IMR-90 (cell line): ENCODE measurements around the gene TGFBI. TPM values are rescaled to one million over a fixed set of nuclear protein-coding genes. Genes with fewer than 3 reads are reported as not detected.

Experiments
- ATAC-seq: fragments of 200-7000 bp; cut with Tn5 transposase; 2 replicates; pipeline ENCODE4 v1.9.1; 2020; ENCODE audit warnings: low read depth, mild to moderate bottlenecking, moderate library complexity
- BruUV-seq: library from RNA; stranded (reverse); fragments of 400-500 nt; replicated peaks from 2 replicates; lab custom pipeline; 2021; lab: Mats Ljungman, UMichigan
- CTCF ChIA-PET: fragments of 300-600 bp; formaldehyde crosslinking; extraction: SDS; loops from one replicate; lab custom pipeline; 2021; ENCODE audit warnings: antibody characterized with exemption; lab: Yijun Ruan, JAX
- POLR2A ChIA-PET: fragments of 300-600 bp; sonication (Branson Sonifier 250); formaldehyde crosslinking; loops from one replicate; lab custom pipeline; 2022; ENCODE audit warnings: antibody characterized with exemption; ENCODE audit not compliant: unreplicated experiment; lab: Charles Lee
- DNase-seq: peaks from one replicate; pipeline ENCODE4 v3.0.0; 2013
- H2AFZ ChIP-seq: replicated peaks from 2 replicates; pipeline ENCODE3; 2013; ENCODE audit warnings: low read length, mild to moderate bottlenecking; ENCODE audit not compliant: poor library complexity
- H2AK5ac ChIP-seq: 2 replicates; pipeline ENCODE4 v1.6.1; 2013; ENCODE audit warnings: low read depth, low read length, inconsistent platforms
- H2AK9ac ChIP-seq: replicated peaks from 2 replicates; pipeline ENCODE3; 2013; ENCODE audit warnings: mild to moderate bottlenecking, low read depth, low read length, moderate library complexity; ENCODE audit not compliant: poor library complexity
- H2BK120ac ChIP-seq: 2 replicates; pipeline ENCODE4 v1.6.1; 2013; ENCODE audit warnings: low read depth, low read length, inconsistent platforms
- H2BK15ac ChIP-seq: 3 replicates; pipeline ENCODE4 v1.6.1; 2013; ENCODE audit warnings: low read depth, low read length, inconsistent platforms
- H2BK20ac ChIP-seq: 2 replicates; pipeline ENCODE4 v1.6.1; 2013; ENCODE audit warnings: low read depth, mild to moderate bottlenecking, inconsistent platforms, low read length, moderate library complexity
- H2BK5ac ChIP-seq: 2 replicates; pipeline ENCODE4 v1.6.1; 2013; ENCODE audit warnings: mild to moderate bottlenecking, low read depth, low read length, inconsistent platforms; ENCODE audit not compliant: poor library complexity, severe bottlenecking
- H3K14ac ChIP-seq: replicated peaks from 2 replicates; pipeline ENCODE4 v1.6.1; 2013; ENCODE audit warnings: low read depth, low read length, inconsistent platforms
- H3K18ac ChIP-seq: 2 replicates; pipeline ENCODE4 v1.6.1; 2013; ENCODE audit warnings: low read depth, low read length, control low read depth
- H3K23ac ChIP-seq: 2 replicates; pipeline ENCODE4 v1.6.1; 2013; ENCODE audit warnings: low read depth, low read length, inconsistent platforms
- H3K27ac ChIP-seq: 2 replicates; pipeline ENCODE4 v1.5.1; 2013; ENCODE audit warnings: mild to moderate bottlenecking, control low read depth, low read length; ENCODE audit not compliant: insufficient read depth
- H3K27me3 ChIP-seq: 2 replicates; pipeline ENCODE4 v1.6.1; 2013; ENCODE audit warnings: low read length; ENCODE audit not compliant: control insufficient read depth, insufficient read depth
- H3K36me3 ChIP-seq: 2 replicates; pipeline ENCODE4 v1.6.1; 2013; ENCODE audit warnings: low read length, mixed read lengths; ENCODE audit not compliant: control insufficient read depth, insufficient read depth
- H3K4ac ChIP-seq: 2 replicates; pipeline ENCODE4 v1.6.1; 2013; ENCODE audit warnings: low read depth, low read length, inconsistent platforms
- H3K4me1 ChIP-seq: 2 replicates; pipeline ENCODE4 v1.6.1; 2013; ENCODE audit warnings: low read length, mixed read lengths; ENCODE audit not compliant: control insufficient read depth, insufficient read depth
- H3K4me2 ChIP-seq: 2 replicates; pipeline ENCODE4 v1.6.1; 2013; ENCODE audit warnings: low read depth, mild to moderate bottlenecking, control low read depth, low read length, moderate library complexity
- H3K4me3 ChIP-seq: 2 replicates; pipeline ENCODE4 v1.5.1; 2013; ENCODE audit warnings: low read depth, mild to moderate bottlenecking, control low read depth, low read length, moderate library complexity; ENCODE audit not compliant: insufficient read depth
- H3K56ac ChIP-seq: 2 replicates; pipeline ENCODE4 v1.6.1; 2013; ENCODE audit warnings: low read length, inconsistent platforms; ENCODE audit not compliant: insufficient read depth; ENCODE audit errors: extremely low read depth
- H3K79me1 ChIP-seq, 2 experiments: 2 replicates each; pipeline ENCODE4 v1.6.1; 2013; ENCODE audit warnings: low read length in 2 of 2, inconsistent platforms in 1 of 2, low read depth in 1 of 2
- H3K9ac ChIP-seq: 2 replicates; pipeline ENCODE4 v1.6.1; 2013; ENCODE audit warnings: low read depth, low read length, control low read depth
- H3K9me1 ChIP-seq: 2 replicates; pipeline ENCODE4 v1.6.1; 2013; ENCODE audit warnings: low read length, inconsistent platforms; ENCODE audit not compliant: insufficient read depth
- H3K9me3 ChIP-seq: 2 replicates; pipeline ENCODE4 v1.6.1; 2013; ENCODE audit warnings: low read length; ENCODE audit not compliant: control insufficient read depth, insufficient read depth
- H4K20me1 ChIP-seq: 2 replicates; pipeline ENCODE4 v1.6.1; 2013; ENCODE audit warnings: low read length, inconsistent platforms; ENCODE audit not compliant: insufficient read depth
- H4K5ac ChIP-seq: 2 replicates; pipeline ENCODE4 v1.6.1; 2013; ENCODE audit warnings: mild to moderate bottlenecking, low read depth, low read length, control low read depth
- H4K8ac ChIP-seq, 2 experiments: 2 replicates each; pipeline ENCODE4 v1.6.1; 2013; ENCODE audit warnings: low read depth in 2 of 2, low read length in 2 of 2, control low read depth in 1 of 2, inconsistent platforms in 1 of 2
- H4K91ac ChIP-seq: 2 replicates; pipeline ENCODE4 v1.6.1; 2013; ENCODE audit warnings: low read depth, low read length, inconsistent platforms; ENCODE audit not compliant: insufficient read depth
- MAFK ChIP-seq: IDR thresholded peaks from 2 replicates; pipeline ENCODE4 v1.6.1; 2012; ENCODE audit warnings: low read depth, low read length, improper control_type of control experiment
- MAZ ChIP-seq: IDR thresholded peaks from 2 replicates; pipeline ENCODE4 v1.6.1; 2012; ENCODE audit warnings: low read depth, mild to moderate bottlenecking, low read length, improper control_type of control experiment, moderate library complexity, borderline replicate concordance
- NFE2L2 ChIP-seq: fragments of 150-350 bp; IDR thresholded peaks from 2 replicates; pipeline ENCODE4 v1.6.1; 2016; ENCODE audit warnings: low read depth, mild to moderate bottlenecking, low read length
- POLR2A ChIP-seq: IDR thresholded peaks from 2 replicates; pipeline ENCODE4 v1.6.1; 2012; ENCODE audit warnings: mild to moderate bottlenecking, low read depth, low read length
- RAD21 ChIP-seq: IDR thresholded peaks from 2 replicates; pipeline ENCODE4 v1.6.1; 2012; ENCODE audit warnings: low read length, improper control_type of control experiment
- RCOR1 ChIP-seq: IDR thresholded peaks from 2 replicates; pipeline ENCODE4 v1.6.1; 2012; ENCODE audit warnings: mild to moderate bottlenecking, low read length, improper control_type of control experiment; ENCODE audit not compliant: insufficient replicate concordance
- WGBS, 2 experiments: methylation state at CpG; one replicate each; pipeline versions ENCODE4 v1.1.5 to v1.1.7; 2013; ENCODE audit warnings: missing lambda C conversion rate in 2 of 2; ENCODE audit not compliant: insufficient read length in 1 of 2; ENCODE audit errors: extremely low coverage in 2 of 2; 5-methylcytosine and 5-hydroxymethylcytosine counted together
- dilution Hi-C: fragments of 300-500 bp; cut with HindIII; formaldehyde crosslinking; loops from one replicate; pipeline ENCODE4 v1.14.3; 2018; ENCODE audit warnings: low sequenced_read_pairs; ENCODE audit not compliant: unreplicated experiment
- in situ Hi-C: fragments of 300-500 bp; cut with MboI; formaldehyde crosslinking; loops from 3 replicates; pipeline ENCODE4 v1.14.3; 2019; ENCODE audit warnings: low sequenced_read_pairs, inconsistent platforms, mixed read lengths
- intact Hi-C: fragments of 100-400 bp; cut with micrococcal nuclease; formaldehyde crosslinking; loops from 2 replicates; pipeline ENCODE4 v1.10.0; 2022
- polyA plus RNA-seq, 3 experiments: library from polyadenylated mRNA; depleted of rRNA; stranded (reverse); fragments of >200 nt; gene quantifications; 2 replicates each; pipeline ENCODE4 v1.2.3, GENCODE V29; 2012; ENCODE audit warnings: low replicate concordance in 1 of 3
- total RNA-seq: library from RNA; depleted of rRNA; stranded (reverse); fragments of >200 nt; gene quantifications from 2 replicates; pipeline ENCODE4 v1.2.3, GENCODE V29; 2012
- TF ChIP-seq, protein P1 (sequence below): conservative IDR thresholded peaks from 2 replicates; pipeline ENCODE4 v1.5.1; 2012; ENCODE audit warnings: mild to moderate bottlenecking, low read depth, low read length, improper control_type of control experiment
- TF ChIP-seq, protein P2 (sequence below): fragments of 150-350 bp; IDR thresholded peaks from 2 replicates; pipeline ENCODE4 v1.6.1; 2016; ENCODE audit warnings: low read depth, mild to moderate bottlenecking, low read length, moderate library complexity, borderline replicate concordance

The TGFBI gene
- total and polyA plus RNA-seq, 2 of the 4 experiments (the other 2 are of a cell fraction): 618 to 1,551 TPM

DNA sequence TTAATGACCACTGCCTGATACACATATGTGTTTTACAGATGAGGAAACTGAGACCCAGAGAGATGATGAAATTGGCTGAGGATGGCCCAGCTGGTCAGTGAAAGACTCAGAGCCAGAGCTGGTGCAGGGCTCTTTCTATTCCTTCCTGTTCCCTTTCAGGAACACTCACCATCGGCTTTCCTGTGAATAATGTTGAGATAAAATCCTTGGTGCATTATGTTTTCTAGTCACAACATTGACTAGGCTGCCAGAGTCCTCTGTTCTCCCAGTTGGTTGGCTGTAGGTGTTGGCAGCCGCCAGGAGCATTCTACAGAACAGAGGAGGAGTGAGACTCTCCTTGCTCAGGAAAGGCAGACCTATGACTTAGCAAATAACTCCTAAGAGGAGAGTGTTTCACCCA lies 14.8 kb downstream of the TGFBI start:
- intact Hi-C loops (no loop called here), in situ Hi-C loops (no loop called here), dilution Hi-C loops (no loop called here)
- peak overlapping the region in 1 of 2 experiments; percentile 2; a peak in 2 of 4 replicates for H4K8ac ChIP-seq
- POLR2A ChIA-PET: interaction anchor here (0.6 kb wide), 1 partner anchor 174 kb away, joined by 3 read pairs; no protein-coding TSS in a partner anchor
- H4K5ac ChIP-seq: no peak overlapping the region
- no peak for ATAC-seq
- CTCF ChIA-PET: no interaction called here
- H3K4ac ChIP-seq: no peak overlapping the region
- H3K18ac ChIP-seq: no peak overlapping the region
- H2BK120ac ChIP-seq: no peak overlapping the region
- no peak overlapping the region for H2AK9ac ChIP-seq
- peaks cover 63 to 77% of the 10 kb centered on the region in 2 experiments; a peak in 3 of 4 replicates for H3K79me1 ChIP-seq
- TF ChIP-seq, protein P1, sequence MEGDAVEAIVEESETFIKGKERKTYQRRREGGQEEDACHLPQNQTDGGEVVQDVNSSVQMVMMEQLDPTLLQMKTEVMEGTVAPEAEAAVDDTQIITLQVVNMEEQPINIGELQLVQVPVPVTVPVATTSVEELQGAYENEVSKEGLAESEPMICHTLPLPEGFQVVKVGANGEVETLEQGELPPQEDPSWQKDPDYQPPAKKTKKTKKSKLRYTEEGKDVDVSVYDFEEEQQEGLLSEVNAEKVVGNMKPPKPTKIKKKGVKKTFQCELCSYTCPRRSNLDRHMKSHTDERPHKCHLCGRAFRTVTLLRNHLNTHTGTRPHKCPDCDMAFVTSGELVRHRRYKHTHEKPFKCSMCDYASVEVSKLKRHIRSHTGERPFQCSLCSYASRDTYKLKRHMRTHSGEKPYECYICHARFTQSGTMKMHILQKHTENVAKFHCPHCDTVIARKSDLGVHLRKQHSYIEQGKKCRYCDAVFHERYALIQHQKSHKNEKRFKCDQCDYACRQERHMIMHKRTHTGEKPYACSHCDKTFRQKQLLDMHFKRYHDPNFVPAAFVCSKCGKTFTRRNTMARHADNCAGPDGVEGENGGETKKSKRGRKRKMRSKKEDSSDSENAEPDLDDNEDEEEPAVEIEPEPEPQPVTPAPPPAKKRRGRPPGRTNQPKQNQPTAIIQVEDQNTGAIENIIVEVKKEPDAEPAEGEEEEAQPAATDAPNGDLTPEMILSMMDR: no peak
- TF ChIP-seq NFE2L2: no peak
- TF ChIP-seq RAD21: no peak
- TF ChIP-seq RCOR1: no peak
- no peak for TF ChIP-seq MAFK
- TF ChIP-seq, protein P2, sequence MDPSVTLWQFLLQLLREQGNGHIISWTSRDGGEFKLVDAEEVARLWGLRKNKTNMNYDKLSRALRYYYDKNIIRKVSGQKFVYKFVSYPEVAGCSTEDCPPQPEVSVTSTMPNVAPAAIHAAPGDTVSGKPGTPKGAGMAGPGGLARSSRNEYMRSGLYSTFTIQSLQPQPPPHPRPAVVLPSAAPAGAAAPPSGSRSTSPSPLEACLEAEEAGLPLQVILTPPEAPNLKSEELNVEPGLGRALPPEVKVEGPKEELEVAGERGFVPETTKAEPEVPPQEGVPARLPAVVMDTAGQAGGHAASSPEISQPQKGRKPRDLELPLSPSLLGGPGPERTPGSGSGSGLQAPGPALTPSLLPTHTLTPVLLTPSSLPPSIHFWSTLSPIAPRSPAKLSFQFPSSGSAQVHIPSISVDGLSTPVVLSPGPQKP: no peak
- no peak for TF ChIP-seq MAZ
- TF ChIP-seq POLR2A: no peak
- peak overlapping the region; percentile 17; the same call in 1 of the 2 replicates for H2AK5ac ChIP-seq
- peaks cover 39% of the 10 kb centered on the region for H3K9me1 ChIP-seq
- no peak overlapping the region for H3K4me2 ChIP-seq
- H3K23ac ChIP-seq: no peak overlapping the region
- DNase-seq: no peak
- no CpG with 5 or more reads among the region's 2 CpGs for WGBS, 2 experiments
- no peak overlapping the region for H3K56ac ChIP-seq
- H3K9me3 ChIP-seq: peaks cover 2% of the 10 kb centered on the region; the same call in 1 of the 2 replicates
- H3K14ac ChIP-seq: no peak overlapping the region; the same call in 1 of the 2 replicates
- H3K4me3 ChIP-seq: no peak overlapping the region
- H2AFZ ChIP-seq: no peak overlapping the region
- H3K36me3 ChIP-seq: peaks cover 86% of the 10 kb centered on the region
- peaks cover 4% of the 10 kb centered on the region; the same call in 1 of the 2 replicates for H3K4me1 ChIP-seq
- H3K27ac ChIP-seq: peak overlapping the region; percentile 35; the same call in 1 of the 2 replicates
- no peak overlapping the region for H4K91ac ChIP-seq
- peak overlapping the region; percentile 21 for H2BK5ac ChIP-seq
- BruUV-seq: no TSS peak
- no peaks in the 10 kb centered on the region for H3K27me3 ChIP-seq
- H2BK20ac ChIP-seq: no peak overlapping the region
- H3K9ac ChIP-seq: no peak overlapping the region
- H2BK15ac ChIP-seq: no peak overlapping the region
- H4K20me1 ChIP-seq: peaks cover 40% of the 10 kb centered on the region
